Neuronal stem cell (in vitro differentiated cells): Measurements from ENCODE around the gene ABCA13.
"Not testable (repeated sequence)": the region's sequence is repeated elsewhere in the genome, so short reads cannot be mapped to it uniquely, and the experiment has no call there.

Experiments
- DNase-seq: peaks from one replicate; pipeline ENCODE4 v3.0.0-alpha.2; 2013; ENCODE audit warnings: low spot score
- H2AFZ ChIP-seq: one replicate; pipeline ENCODE4 v1.6.1; 2013; ENCODE audit warnings: mild to moderate bottlenecking, low read length, inconsistent platforms
- H2AK5ac ChIP-seq: 2 replicates; pipeline ENCODE4 v1.6.1; 2013; ENCODE audit warnings: low read depth, mild to moderate bottlenecking, inconsistent platforms, low read length, moderate library complexity, mixed read lengths
- H2BK120ac ChIP-seq: 2 replicates; pipeline ENCODE4 v1.6.1; 2013; ENCODE audit warnings: low read depth, mild to moderate bottlenecking, inconsistent platforms, low read length, moderate library complexity, mixed read lengths
- H2BK12ac ChIP-seq: one replicate; pipeline ENCODE4 v1.6.1; 2013; ENCODE audit warnings: low read length, inconsistent platforms
- H2BK15ac ChIP-seq: 2 replicates; pipeline ENCODE4 v1.6.1; 2013; ENCODE audit warnings: mild to moderate bottlenecking, low read length, inconsistent platforms, mixed read lengths
- H2BK5ac ChIP-seq: one replicate; pipeline ENCODE4 v1.6.1; 2013; ENCODE audit warnings: inconsistent platforms, mild to moderate bottlenecking, low read length, moderate library complexity
- H3K14ac ChIP-seq: one replicate; pipeline ENCODE4 v1.6.1; 2013; ENCODE audit warnings: low read length, inconsistent platforms
- H3K18ac ChIP-seq: 2 replicates; pipeline ENCODE4 v1.6.1; 2013; ENCODE audit warnings: low read length, inconsistent platforms
- H3K23ac ChIP-seq: 2 replicates; pipeline ENCODE4 v1.6.1; 2013; ENCODE audit warnings: low read depth, mild to moderate bottlenecking, mixed read lengths, low read length, inconsistent platforms; ENCODE audit not compliant: poor library complexity
- H3K27ac ChIP-seq: replicated peaks from 3 replicates; pipeline ENCODE4 v1.5.1; 2013; ENCODE audit warnings: low read length, inconsistent platforms
- H3K27me3 ChIP-seq, 3 experiments: 2 replicates each; pipeline ENCODE4 v1.6.1; 2013; ENCODE audit warnings: low read length in 3 of 3, mild to moderate bottlenecking in 2 of 3, inconsistent platforms in 1 of 3, low read depth in 1 of 3, mixed read lengths in 1 of 3, moderate library complexity in 1 of 3; ENCODE audit not compliant: control insufficient read depth in 3 of 3, insufficient read depth in 3 of 3
- H3K36me3 ChIP-seq, 2 donors: replicated peaks in 1 of 2; 2 replicates each; pipeline ENCODE4 v1.6.1; 2013; ENCODE audit warnings: low read length in 2 of 2; ENCODE audit not compliant: control insufficient read depth in 2 of 2, insufficient read depth in 2 of 2
- H3K4ac ChIP-seq: 2 replicates; pipeline ENCODE4 v1.6.1; 2013; ENCODE audit warnings: inconsistent platforms, mild to moderate bottlenecking, low read length, moderate library complexity
- H3K4me1 ChIP-seq, 2 donors: 1 replicate in 1 of 2; 2 replicates in 1 of 2; pipeline ENCODE4 v1.6.1; 2013; ENCODE audit warnings: low read length in 2 of 2, low read depth in 1 of 2; ENCODE audit not compliant: control insufficient read depth in 2 of 2, insufficient read depth in 1 of 2
- H3K4me2 ChIP-seq: one replicate; pipeline ENCODE4 v1.6.1; 2013; ENCODE audit warnings: mild to moderate bottlenecking, low read length, inconsistent platforms; ENCODE audit not compliant: insufficient read depth, poor library complexity, severe bottlenecking
- H3K4me3 ChIP-seq, 2 donors: 2 replicates each; pipeline ENCODE4 v1.5.1; 2013; ENCODE audit warnings: low read length in 2 of 2, mild to moderate bottlenecking in 2 of 2, inconsistent platforms in 1 of 2, moderate library complexity in 1 of 2
- H3K79me1 ChIP-seq: one replicate; pipeline ENCODE4 v1.6.1; 2013; ENCODE audit warnings: low read depth, mild to moderate bottlenecking, inconsistent platforms, low read length, moderate library complexity
- H3K9ac ChIP-seq: one replicate; pipeline ENCODE4 v1.6.1; 2013; ENCODE audit warnings: mild to moderate bottlenecking, low read depth, low read length, inconsistent platforms; ENCODE audit not compliant: poor library complexity
- H3K9me3 ChIP-seq, 2 donors: replicated peaks in 1 of 2; 2 replicates each; pipeline versions ENCODE3 to v1.6.1; 2013; ENCODE audit warnings: low read length in 2 of 2, mild to moderate bottlenecking in 2 of 2, inconsistent platforms in 1 of 2, low read depth in 1 of 2, mixed read lengths in 1 of 2, moderate library complexity in 1 of 2; ENCODE audit not compliant: control insufficient read depth in 2 of 2, insufficient read depth in 1 of 2
- H4K8ac ChIP-seq: one replicate; pipeline ENCODE4 v1.6.1; 2013; ENCODE audit warnings: low read depth, mild to moderate bottlenecking, inconsistent platforms, low read length, moderate library complexity
- H4K91ac ChIP-seq: one replicate; pipeline ENCODE4 v1.6.1; 2013; ENCODE audit warnings: low read length, low read depth, mild to moderate bottlenecking, inconsistent platforms; ENCODE audit not compliant: poor library complexity
- WGBS, 2 donors: extraction: QIAGEN DNeasy Blood & Tissue Kit; methylation state at CpG; one replicate each; pipeline ENCODE4 v1.1.7; 2013; ENCODE audit warnings: missing lambda C conversion rate in 2 of 2, mixed read lengths in 1 of 2; ENCODE audit not compliant: insufficient read length in 2 of 2, insufficient replicate concordance in 1 of 2; ENCODE audit errors: extremely low coverage in 2 of 2; 5-methylcytosine and 5-hydroxymethylcytosine counted together

Gene ABCA13

GRCh38 chr7:48193421-48193820, 22.2 kb downstream of the ABCA13 start:
- Histone ChIP-seq H4K8ac (no peak overlapping the region), H3K36me3 (no peaks in the 10 kb centered on the region), H3K14ac (no peak overlapping the region), H4K91ac (no peak overlapping the region), H2AK5ac (no peak overlapping the region), H3K4me1 (peaks cover 0 to 3% of the 10 kb centered on the region in 2 donors), H3K27me3 (no peaks in the 10 kb centered on the region), H3K4ac (no peak overlapping the region), H3K9ac (no peak overlapping the region), H2BK15ac (no peak overlapping the region), H2BK120ac (no peak overlapping the region), H3K23ac (no peak overlapping the region), H3K18ac (no peak overlapping the region), H2AFZ (no peak overlapping the region), H3K4me2 (no peak overlapping the region), H3K79me1 (no peaks in the 10 kb centered on the region), H3K27ac (no peak overlapping the region), H3K4me3 (no peak overlapping the region), H2BK12ac (no peak overlapping the region), H2BK5ac (no peak overlapping the region), H3K9me3 (no peaks in the 10 kb centered on the region)
- no CpG with 5 or more reads among the region's 1 CpG for WGBS, 2 donors
- no peak for DNase-seq

GRCh38 chr7:48200946-48201589, 29.8 kb downstream of the ABCA13 start:
- H3K27ac ChIP-seq: not testable (repeated sequence)

GRCh38 chr7:48202916-48203315, 31.7 kb downstream of the ABCA13 start:
- H3K27me3 ChIP-seq, H3K18ac ChIP-seq, H2BK12ac ChIP-seq, H3K4ac ChIP-seq, H2BK15ac ChIP-seq, H4K91ac ChIP-seq, H4K8ac ChIP-seq, H3K14ac ChIP-seq, H3K9ac ChIP-seq, H2BK5ac ChIP-seq, H3K4me1 ChIP-seq, H3K4me3 ChIP-seq, H3K23ac ChIP-seq, H2AFZ ChIP-seq, H2BK120ac ChIP-seq, H3K4me2 ChIP-seq, H3K79me1 ChIP-seq, DNase-seq, H3K27ac ChIP-seq, H3K36me3 ChIP-seq, H2AK5ac ChIP-seq, H3K9me3 ChIP-seq: not testable (repeated sequence)
- no CpG with 5 or more reads among the region's 41 CpGs for WGBS, 2 donors

More at GRCh38 chr7:48200946-48201589, 29.8 kb downstream of the ABCA13 start:
- H4K91ac ChIP-seq, H2AK5ac ChIP-seq, H3K4ac ChIP-seq, H3K4me1 ChIP-seq, H3K14ac ChIP-seq, H3K9ac ChIP-seq, H2BK15ac ChIP-seq, H2BK12ac ChIP-seq, H4K8ac ChIP-seq, H3K9me3 ChIP-seq, H3K23ac ChIP-seq, H3K4me2 ChIP-seq, H3K36me3 ChIP-seq, H3K4me3 ChIP-seq, H2BK120ac ChIP-seq, H2BK5ac ChIP-seq, H3K79me1 ChIP-seq, H3K27me3 ChIP-seq, DNase-seq, H3K18ac ChIP-seq: not testable (repeated sequence)
- peak overlapping the region; percentile 22 for H2AFZ ChIP-seq
- WGBS, 2 donors: no CpG with 5 or more reads among the region's 19 CpGs

- no peak overlapping the region for H3K4ac ChIP-seq
- H3K14ac ChIP-seq: no peak overlapping the region
- H3K4me2 ChIP-seq: no peak overlapping the region
- no peak overlapping the region for H3K27ac ChIP-seq
- no peak overlapping the region for H3K23ac ChIP-seq
- no peaks in the 10 kb centered on the region for H3K79me1 ChIP-seq
- no peak overlapping the region for H2BK12ac ChIP-seq
- no peaks in the 10 kb centered on the region for H3K27me3 ChIP-seq
- H3K18ac ChIP-seq: no peak overlapping the region
- no peak overlapping the region for H4K8ac ChIP-seq
- no peaks in the 10 kb centered on the region for H3K4me1 ChIP-seq
- WGBS, 2 donors: no CpG with 5 or more reads among the region's 1 CpG
- no peak overlapping the region for H2AFZ ChIP-seq
- no peak overlapping the region for H3K9ac ChIP-seq
- no peak overlapping the region for H3K4me3 ChIP-seq
- H4K91ac ChIP-seq: no peak overlapping the region
- H2AK5ac ChIP-seq: no peak overlapping the region
- no peak overlapping the region for H2BK120ac ChIP-seq
- H3K36me3 ChIP-seq: no peaks in the 10 kb centered on the region
- peaks cover 0 to 3% of the 10 kb centered on the region in 2 donors for H3K9me3 ChIP-seq
- H2BK5ac ChIP-seq: no peak overlapping the region
- H2BK15ac ChIP-seq: no peak overlapping the region
- DNase-seq: no peak
Observed at GRCh38 chr7:48207155-48207675, 36.0 kb downstream of the ABCA13 start.
